ENCODE measurements around the gene ACADVL. TPM values are rescaled to one million over a fixed set of nuclear protein-coding genes. Genes with fewer than 3 reads are reported as not detected.

Gene ACADVL
- total and polyA plus RNA-seq, 2 of the 4 experiments (the other 2 are of a cell fraction) = 139 to 752 TPM

GRCh38 chr17:7216242-7217112 lies 3.3 kb upstream of the ACADVL start:
- Histone ChIP-seq H4K91ac (ENCODE audit: insufficient read depth, low read depth, low read length) (peak overlapping the region; percentile 29; the same call in 1 of the 2 replicates), H3K4me2 (ENCODE audit: low read depth, low read length) (peak overlapping the region; percentile 90), H2AK5ac (ENCODE audit: low read depth, low read length) (peak overlapping the region; percentile 92), H3K36me3 (ENCODE audit: control insufficient read depth, insufficient read depth, low read length) (peaks cover 5% of the 10 kb centered on the region; the same call in 1 of the 2 replicates), H3K9me3 (ENCODE audit: control insufficient read depth, insufficient read depth, low read length) (no peaks in the 10 kb centered on the region), H2BK5ac (ENCODE audit: low read depth, low read length, poor library complexity, severe bottlenecking) (peak overlapping the region; percentile 31), H3K27ac (ENCODE audit: insufficient read depth, low read length) (peak overlapping the region; percentile 56), H3K18ac (ENCODE audit: low read depth, low read length) (no peak overlapping the region), H4K8ac (ENCODE audit: low read depth in 2 of 2, low read length in 2 of 2) (peak overlapping the region in 1 of 2 experiments; percentile 30; a peak in 1 of 4 replicates), H3K56ac (ENCODE audit: extremely low read depth, insufficient read depth, low read length) (no peak overlapping the region), H3K23ac (ENCODE audit: low read depth, low read length) (peak overlapping the region; percentile 52; the same call in 1 of the 2 replicates), H4K20me1 (ENCODE audit: insufficient read depth, low read length) (peaks cover 58% of the 10 kb centered on the region), H3K4me1 (ENCODE audit: control insufficient read depth, insufficient read depth, low read length) (peaks cover 28% of the 10 kb centered on the region), H3K27me3 (ENCODE audit: control insufficient read depth, insufficient read depth, low read length) (no peaks in the 10 kb centered on the region), H2AFZ (replicated peaks; ENCODE audit: low read length, poor library complexity) (peak overlapping the region; percentile 14), H2BK20ac (ENCODE audit: low read depth, low read length) (0 out of 2 replicates have a peak overlapping the region, but pooled peaks have one; percentile 9), H3K9ac (ENCODE audit: low read depth, low read length) (peak overlapping the region; percentile 70), H3K9me1 (ENCODE audit: insufficient read depth, low read length) (peaks cover 26% of the 10 kb centered on the region), H2BK15ac (ENCODE audit: low read depth, low read length) (no peak overlapping the region; the same call in 2 of the 3 replicates), H2AK9ac (replicated peaks; ENCODE audit: low read depth, low read length, poor library complexity) (peak overlapping the region; percentile 97), H4K5ac (ENCODE audit: low read depth, low read length) (no peak overlapping the region), H3K79me1 (ENCODE audit: low read depth in 1 of 2, low read length in 2 of 2) (peaks cover 9 to 78% of the 10 kb centered on the region in 2 experiments), H3K14ac (replicated peaks; ENCODE audit: low read depth, low read length) (peak overlapping the region; percentile 72), H3K4ac (ENCODE audit: low read depth, low read length) (peak overlapping the region; percentile 76), H3K4me3 (ENCODE audit: insufficient read depth, low read depth, low read length) (peak overlapping the region; percentile 55), H2BK120ac (ENCODE audit: low read depth, low read length) (no peak overlapping the region)
- in situ Hi-C loops (cut with MboI; ENCODE audit: low sequenced_read_pairs) (no loop called here), dilution Hi-C loops (cut with HindIII; ENCODE audit: low sequenced_read_pairs, unreplicated experiment) (no loop called here), intact Hi-C loops (cut with micrococcal nuclease) (no loop called here)
- no peak for DNase-seq
- BruUV-seq (replicated peaks) = no TSS peak
- CTCF ChIA-PET = no interaction called here
- no peak for ATAC-seq (ENCODE audit: low read depth)
- POLR2A ChIA-PET (ENCODE audit: unreplicated experiment) = interaction anchor here (0.6 kb wide), 1 partner anchor 180 kb away, joined by 6 read pairs; the partner anchor contains the start of gene SLC16A13
- 7% methylated on average over 2 of the region's 7 CpGs; no CpG with 5 or more reads in 1 of the 2 experiments for WGBS, 2 experiments (ENCODE audit: extremely low coverage in 2 of 2, insufficient read length in 1 of 2)
- no peak for TF ChIP-seq SMC3 (IDR thresholded peaks at IDR 0.05; ENCODE audit: low read depth, low read length)
- no peak for TF ChIP-seq BHLHE40 (IDR thresholded peaks at IDR 0.05; ENCODE audit: low read depth, low read length)
- TF ChIP-seq MAZ (IDR thresholded peaks at IDR 0.05; ENCODE audit: borderline replicate concordance, low read depth, low read length) = no peak
- no peak for TF ChIP-seq POLR2A (IDR thresholded peaks at IDR 0.05; ENCODE audit: low read depth, low read length)
- no peak for TF ChIP-seq RCOR1 (IDR thresholded peaks at IDR 0.05; ENCODE audit: insufficient replicate concordance, low read length)
- TF ChIP-seq USF2 (IDR thresholded peaks at IDR 0.05; ENCODE audit: low read depth, low read length) = no peak
- TF ChIP-seq FOS (IDR thresholded peaks at IDR 0.05; ENCODE audit: low read depth, low read length) = no peak
- no peak for TF ChIP-seq CHD1 (IDR thresholded peaks at IDR 0.05; ENCODE audit: low read depth, low read length)
- TF ChIP-seq, protein P1, sequence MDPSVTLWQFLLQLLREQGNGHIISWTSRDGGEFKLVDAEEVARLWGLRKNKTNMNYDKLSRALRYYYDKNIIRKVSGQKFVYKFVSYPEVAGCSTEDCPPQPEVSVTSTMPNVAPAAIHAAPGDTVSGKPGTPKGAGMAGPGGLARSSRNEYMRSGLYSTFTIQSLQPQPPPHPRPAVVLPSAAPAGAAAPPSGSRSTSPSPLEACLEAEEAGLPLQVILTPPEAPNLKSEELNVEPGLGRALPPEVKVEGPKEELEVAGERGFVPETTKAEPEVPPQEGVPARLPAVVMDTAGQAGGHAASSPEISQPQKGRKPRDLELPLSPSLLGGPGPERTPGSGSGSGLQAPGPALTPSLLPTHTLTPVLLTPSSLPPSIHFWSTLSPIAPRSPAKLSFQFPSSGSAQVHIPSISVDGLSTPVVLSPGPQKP (IDR thresholded peaks at IDR 0.05; ENCODE audit: borderline replicate concordance, low read depth, low read length) = no peak
- TF ChIP-seq, protein P2, sequence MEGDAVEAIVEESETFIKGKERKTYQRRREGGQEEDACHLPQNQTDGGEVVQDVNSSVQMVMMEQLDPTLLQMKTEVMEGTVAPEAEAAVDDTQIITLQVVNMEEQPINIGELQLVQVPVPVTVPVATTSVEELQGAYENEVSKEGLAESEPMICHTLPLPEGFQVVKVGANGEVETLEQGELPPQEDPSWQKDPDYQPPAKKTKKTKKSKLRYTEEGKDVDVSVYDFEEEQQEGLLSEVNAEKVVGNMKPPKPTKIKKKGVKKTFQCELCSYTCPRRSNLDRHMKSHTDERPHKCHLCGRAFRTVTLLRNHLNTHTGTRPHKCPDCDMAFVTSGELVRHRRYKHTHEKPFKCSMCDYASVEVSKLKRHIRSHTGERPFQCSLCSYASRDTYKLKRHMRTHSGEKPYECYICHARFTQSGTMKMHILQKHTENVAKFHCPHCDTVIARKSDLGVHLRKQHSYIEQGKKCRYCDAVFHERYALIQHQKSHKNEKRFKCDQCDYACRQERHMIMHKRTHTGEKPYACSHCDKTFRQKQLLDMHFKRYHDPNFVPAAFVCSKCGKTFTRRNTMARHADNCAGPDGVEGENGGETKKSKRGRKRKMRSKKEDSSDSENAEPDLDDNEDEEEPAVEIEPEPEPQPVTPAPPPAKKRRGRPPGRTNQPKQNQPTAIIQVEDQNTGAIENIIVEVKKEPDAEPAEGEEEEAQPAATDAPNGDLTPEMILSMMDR (conservative IDR thresholded peaks at IDR 0.05; ENCODE audit: low read depth, low read length) = no peak
- TF ChIP-seq CEBPB (IDR thresholded peaks at IDR 0.05; ENCODE audit: low read depth, low read length) = no peak
- no peak for TF ChIP-seq MAFK (IDR thresholded peaks at IDR 0.05; ENCODE audit: low read depth, low read length)
- no peak for TF ChIP-seq MXI1 (IDR thresholded peaks at IDR 0.05; ENCODE audit: borderline replicate concordance, low read depth, low read length)

Data from IMR-90 (cell line).